8988T (cell line): ENCODE data around the gene FNDC3B.

ENCODE experiments used
- DNase-seq: peaks from one replicate; pipeline ENCODE4 v3.0.0; 2011

FNDC3B gene

GRCh38 chr3:172447611-172448579, 408.5 kb downstream of the FNDC3B start, which contains the start of gene GHSR:
Gene GHSR, minus strand, starts transcription at chr3:172448456. Its CDS starts 43 bp downstream, at chr3:172448413.
- DNase-seq: no peak

- DNase-seq: no peak
These were observed 409.5 kb downstream of the FNDC3B start for GRCh38 chr3:172448661-172449465.

GRCh38 chr3:172449466-172450149, 410.2 kb downstream of the FNDC3B start:
- no peak for DNase-seq
